ENCODE data around the gene PTPRG. TPM values are rescaled to one million over a fixed set of nuclear protein-coding genes. Genes with fewer than 3 reads are reported as not detected.

PTPRG gene
- total RNA-seq, 4 donors from 2014 or later, result 51.9 to 56.8 (median 54.4) TPM

GRCh38 chr3:62109534-62109933 is 548.2 kb downstream of the PTPRG start:
- Histone ChIP-seq H3K27ac (replicated peaks in 1 of 4) (no peak overlapping the region), H3K27me3 (no peaks in the 10 kb centered on the region), H3K36me3 (no peaks in the 10 kb centered on the region), H3K4me1 (no peaks in the 10 kb centered on the region), H3K9me3 (no peaks in the 10 kb centered on the region), H3K4me3 (no peak overlapping the region)
- intact Hi-C loops (cut with DNase I), result no loop called here
- WGBS, result 69% methylated on average over 1 of the region's 1 CpG
- DNase-seq (ENCODE audit: extremely low spot score), result no peak
- no peak for TF ChIP-seq POLR2A (IDR thresholded peaks at IDR 0.05; ENCODE audit: low read depth)
- TF ChIP-seq POLR2AphosphoS5 (IDR thresholded peaks at IDR 0.05), result peak; percentile 7 to 17

GRCh38 chr3:62110443-62111225 is 549.3 kb downstream of the PTPRG start:
- no peaks in the 10 kb centered on the region for H3K36me3 ChIP-seq
- no peaks in the 10 kb centered on the region for H3K27me3 ChIP-seq
- no peaks in the 10 kb centered on the region for H3K4me1 ChIP-seq
- WGBS, result 93% methylated on average over 5 of the region's 5 CpGs
- no peak for TF ChIP-seq CTCF (IDR thresholded peaks at IDR 0.05)
- TF ChIP-seq POLR2AphosphoS5 (IDR thresholded peaks at IDR 0.05), result no peak
- TF ChIP-seq EP300 (IDR thresholded peaks at IDR 0.05), result no peak
- no peak for TF ChIP-seq POLR2A (IDR thresholded peaks at IDR 0.05; ENCODE audit: low read depth)
- H3K4me3 ChIP-seq, result no peak overlapping the region
- intact Hi-C loops (cut with DNase I), result no loop called here
- no peak overlapping the region for H3K27ac ChIP-seq (replicated peaks in 1 of 4)
- H3K9me3 ChIP-seq, result no peaks in the 10 kb centered on the region
- DNase-seq (ENCODE audit: extremely low spot score), result no peak

- intact Hi-C loops (cut with DNase I), result no loop called here
- 96% methylated on average over 3 of the region's 3 CpGs for WGBS
- H3K9me3 ChIP-seq, result no peaks in the 10 kb centered on the region
- TF ChIP-seq CTCF (IDR thresholded peaks at IDR 0.05), result no peak
- TF ChIP-seq POLR2A (IDR thresholded peaks at IDR 0.05; ENCODE audit: low read depth), result no peak
- no peak for TF ChIP-seq POLR2AphosphoS5 (IDR thresholded peaks at IDR 0.05)
- no peak for TF ChIP-seq EP300 (IDR thresholded peaks at IDR 0.05)
- H3K4me1 ChIP-seq, result no peaks in the 10 kb centered on the region
- H3K27me3 ChIP-seq, result no peaks in the 10 kb centered on the region
- H3K27ac ChIP-seq (replicated peaks in 1 of 4), result no peak overlapping the region
- H3K4me3 ChIP-seq, result no peak overlapping the region
- DNase-seq (ENCODE audit: extremely low spot score), result no peak
- no peaks in the 10 kb centered on the region for H3K36me3 ChIP-seq
Observed at GRCh38 chr3:62113092-62113491, 551.7 kb downstream of the PTPRG start.

- Histone ChIP-seq H3K4me1 (no peaks in the 10 kb centered on the region), H3K27ac (replicated peaks in 1 of 4) (no peak overlapping the region), H3K4me3 (no peak overlapping the region), H3K27me3 (no peaks in the 10 kb centered on the region), H3K9me3 (no peaks in the 10 kb centered on the region), H3K36me3 (no peaks in the 10 kb centered on the region)
- 95% methylated on average over 1 of the region's 1 CpG for WGBS
- no peak for DNase-seq (ENCODE audit: extremely low spot score)
- TF ChIP-seq CTCF (IDR thresholded peaks at IDR 0.05) (no peak), POLR2A (IDR thresholded peaks at IDR 0.05; ENCODE audit: low read depth) (no peak), POLR2AphosphoS5 (IDR thresholded peaks at IDR 0.05) (no peak), EP300 (IDR thresholded peaks at IDR 0.05) (no peak)
- intact Hi-C loops (cut with DNase I), result no loop called here
Observed at GRCh38 chr3:62114763-62115162, 553.4 kb downstream of the PTPRG start.

- peaks cover 0 to 2% (median 0%) of the 10 kb centered on the region in 4 donors for H3K9me3 ChIP-seq
- TF ChIP-seq POLR2AphosphoS5 (IDR thresholded peaks at IDR 0.05) (no peak), CTCF (IDR thresholded peaks at IDR 0.05) (no peak), POLR2A (IDR thresholded peaks at IDR 0.05; ENCODE audit: low read depth) (no peak), EP300 (IDR thresholded peaks at IDR 0.05) (no peak)
- no peak overlapping the region for H3K4me3 ChIP-seq
- peaks cover 0 to 4% (median 0%) of the 10 kb centered on the region in 4 donors for H3K4me1 ChIP-seq
- no peak overlapping the region for H3K27ac ChIP-seq (replicated peaks in 1 of 4)
- WGBS, result 61% methylated on average over 3 of the region's 3 CpGs
- intact Hi-C loops (cut with DNase I), result no loop called here
- DNase-seq (ENCODE audit: extremely low spot score), result no peak
- no peaks in the 10 kb centered on the region for H3K27me3 ChIP-seq
- H3K36me3 ChIP-seq, result no peaks in the 10 kb centered on the region
Observed at GRCh38 chr3:62117903-62118548, 556.7 kb downstream of the PTPRG start.

Measured in esophagus muscularis mucosa (tissue), 4 donors.